ENCODE data around the gene CTBP2. TPM values are rescaled to one million over a fixed set of nuclear protein-coding genes. Genes with fewer than 3 reads are reported as not detected.
A peak's percentile ranks its signal among the peaks of the same experiment; 100 is the strongest.

The CTBP2 gene
- polyA plus RNA-seq, 1 experiment: 72.9 TPM

DNA sequence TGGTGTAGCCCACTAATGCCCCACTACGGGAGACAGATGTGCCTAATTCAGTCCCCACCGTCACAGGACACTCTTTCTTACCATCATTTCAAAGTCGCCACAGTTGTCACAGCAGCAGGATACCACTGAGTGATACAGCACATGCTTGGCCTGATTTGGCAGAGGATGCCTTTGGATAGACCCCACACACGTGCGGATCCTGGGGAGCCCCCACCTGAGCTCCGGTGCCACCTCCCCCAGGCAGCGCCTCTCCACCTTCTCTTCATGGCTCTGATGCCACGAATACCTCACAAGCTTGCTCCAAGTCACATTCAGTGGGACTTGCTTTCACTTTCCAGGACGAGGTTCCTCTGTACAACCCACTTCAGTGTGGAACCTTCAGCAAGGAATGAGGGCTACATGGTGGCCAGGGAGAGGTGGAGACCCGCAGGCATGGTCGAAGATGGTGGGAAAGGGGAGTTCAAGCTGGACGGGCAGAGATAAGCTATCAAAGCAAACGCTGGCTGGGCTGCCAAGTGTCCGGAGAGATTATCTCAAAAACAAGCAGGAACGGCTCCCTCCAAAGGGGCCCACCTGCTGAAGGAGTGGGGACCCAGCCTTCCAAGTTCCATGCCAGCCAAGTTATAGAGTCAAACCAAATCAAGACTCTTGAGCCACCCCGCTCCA is 111.0 kb downstream of the CTBP2 start:
- ChIA-PET CTCF (interaction anchor here (0.6 to 9.2 kb wide), 7 partner anchors 11 to 659 kb away, joined by 3 to 123 read pairs (median 5); no protein-coding TSS in a partner anchor), POLR2A (no interaction called here)
- TF ChIP-seq, protein P1, sequence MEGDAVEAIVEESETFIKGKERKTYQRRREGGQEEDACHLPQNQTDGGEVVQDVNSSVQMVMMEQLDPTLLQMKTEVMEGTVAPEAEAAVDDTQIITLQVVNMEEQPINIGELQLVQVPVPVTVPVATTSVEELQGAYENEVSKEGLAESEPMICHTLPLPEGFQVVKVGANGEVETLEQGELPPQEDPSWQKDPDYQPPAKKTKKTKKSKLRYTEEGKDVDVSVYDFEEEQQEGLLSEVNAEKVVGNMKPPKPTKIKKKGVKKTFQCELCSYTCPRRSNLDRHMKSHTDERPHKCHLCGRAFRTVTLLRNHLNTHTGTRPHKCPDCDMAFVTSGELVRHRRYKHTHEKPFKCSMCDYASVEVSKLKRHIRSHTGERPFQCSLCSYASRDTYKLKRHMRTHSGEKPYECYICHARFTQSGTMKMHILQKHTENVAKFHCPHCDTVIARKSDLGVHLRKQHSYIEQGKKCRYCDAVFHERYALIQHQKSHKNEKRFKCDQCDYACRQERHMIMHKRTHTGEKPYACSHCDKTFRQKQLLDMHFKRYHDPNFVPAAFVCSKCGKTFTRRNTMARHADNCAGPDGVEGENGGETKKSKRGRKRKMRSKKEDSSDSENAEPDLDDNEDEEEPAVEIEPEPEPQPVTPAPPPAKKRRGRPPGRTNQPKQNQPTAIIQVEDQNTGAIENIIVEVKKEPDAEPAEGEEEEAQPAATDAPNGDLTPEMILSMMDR (IDR thresholded peaks at IDR 0.05; ENCODE audit: insufficient read depth, low read depth, low read length): no peak
- Histone ChIP-seq H3K36me3 (ENCODE audit: control insufficient read depth, insufficient read depth, low read length) (peaks cover 1% of the 10 kb centered on the region), H3K27me3 (ENCODE audit: control insufficient read depth, insufficient read depth, low read length) (no peaks in the 10 kb centered on the region), H3K4me3 (ENCODE audit: low read depth, low read length) (no peak overlapping the region)
- no peak for DNase-seq (ENCODE audit: low read depth)

DNA sequence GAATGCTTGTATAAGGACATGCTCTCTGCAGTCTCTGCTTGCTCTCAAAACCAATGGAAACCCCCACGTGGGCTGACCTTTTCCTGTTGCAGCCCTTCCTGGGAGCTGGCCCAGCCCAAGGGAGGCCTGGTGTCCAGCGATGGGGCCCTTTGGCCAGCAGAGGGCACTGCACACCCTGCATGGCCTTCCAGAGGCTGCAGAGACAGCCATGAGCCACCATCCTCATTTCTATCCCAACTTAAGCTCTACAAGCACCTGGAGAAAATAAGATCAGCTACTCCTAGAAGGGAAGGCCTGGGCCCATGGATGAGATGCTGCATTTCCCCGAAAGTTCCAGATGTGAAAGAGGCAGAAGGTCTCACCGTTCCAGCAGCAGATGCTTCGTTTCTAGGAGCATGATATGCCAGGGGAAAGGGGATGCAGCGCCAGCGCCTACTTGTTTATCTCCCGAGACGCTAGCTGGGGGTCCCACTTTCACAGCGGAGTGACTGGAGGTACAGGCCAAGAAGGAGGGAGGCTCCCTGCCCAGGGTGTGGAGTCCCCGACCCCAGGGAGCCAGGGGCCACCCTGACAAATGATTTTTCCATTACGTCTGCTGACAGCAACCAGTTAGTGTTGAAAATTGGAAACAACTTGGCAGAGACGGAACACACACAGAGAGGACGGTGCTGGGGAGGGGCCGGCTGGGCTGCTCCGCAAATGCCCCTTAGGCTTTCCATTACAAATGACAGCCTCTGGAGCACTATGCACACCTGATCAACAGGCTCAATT is 112.1 kb downstream of the CTBP2 start:
- TF ChIP-seq, protein P1 (IDR thresholded peaks at IDR 0.05; ENCODE audit: insufficient read depth, low read depth, low read length): peak; percentile 99
- Histone ChIP-seq H3K27me3 (ENCODE audit: control insufficient read depth, insufficient read depth, low read length) (no peaks in the 10 kb centered on the region), H3K36me3 (ENCODE audit: control insufficient read depth, insufficient read depth, low read length) (peaks cover 1% of the 10 kb centered on the region), H3K4me3 (ENCODE audit: low read depth, low read length) (no peak overlapping the region)
- CTCF ChIA-PET: interaction anchor here (0.5 to 9.2 kb wide), 29 partner anchors 9 to 649 kb away, joined by 3 to 123 read pairs (median 5); no protein-coding TSS in a partner anchor
- DNase-seq (ENCODE audit: low read depth): no peak
- POLR2A ChIA-PET: no interaction called here

DNA sequence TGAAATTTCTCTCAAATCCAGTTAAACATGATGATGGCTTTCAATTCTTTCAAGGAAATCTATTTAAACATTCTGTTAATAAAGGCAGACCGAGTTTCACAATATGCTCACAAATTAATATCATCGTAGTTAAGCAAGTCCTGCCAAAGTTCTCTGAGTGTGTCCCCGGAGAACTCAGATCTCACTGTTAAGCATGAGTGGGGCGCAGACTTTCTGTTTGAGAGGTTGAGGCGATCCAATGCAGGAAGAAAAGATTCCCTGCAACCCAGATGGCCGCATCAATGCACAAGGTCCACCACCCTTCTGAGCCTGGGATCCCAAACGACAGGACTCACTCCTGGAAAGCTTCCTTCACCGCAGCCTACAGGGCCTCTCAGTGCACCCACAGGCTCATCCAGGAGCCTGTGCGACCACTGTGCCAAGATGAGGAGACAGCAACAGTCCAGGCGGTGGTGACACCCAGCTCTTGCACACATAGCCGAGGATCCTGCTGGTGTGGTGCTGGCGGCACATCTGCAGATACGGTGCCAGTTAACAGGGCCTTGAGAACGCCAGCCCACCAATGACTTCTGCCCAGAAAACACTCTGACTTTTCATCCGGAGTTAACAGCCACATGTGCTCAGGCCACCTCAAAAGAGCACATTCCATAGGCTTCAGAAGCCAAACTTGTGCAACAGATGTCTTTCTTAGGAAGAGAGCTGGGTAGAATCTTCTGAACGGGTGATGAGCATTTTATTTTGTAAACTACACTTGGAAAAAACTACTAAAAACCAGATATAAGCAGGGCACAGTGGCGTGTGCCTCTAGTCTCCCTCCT is 116.3 kb downstream of the CTBP2 start:
- ChIA-PET CTCF (interaction anchor here (0.6 to 9.2 kb wide), 4 partner anchors 8 to 130 kb away, joined by 3 to 123 read pairs (median 3); no protein-coding TSS in a partner anchor), POLR2A (interaction anchor here (0.6 kb wide), 1 partner anchor 262 kb away, joined by 7 read pairs; no protein-coding TSS in a partner anchor)
- Histone ChIP-seq H3K36me3 (ENCODE audit: control insufficient read depth, insufficient read depth, low read length) (no peaks in the 10 kb centered on the region), H3K4me3 (ENCODE audit: low read depth, low read length) (no peak overlapping the region), H3K27me3 (ENCODE audit: control insufficient read depth, insufficient read depth, low read length) (no peaks in the 10 kb centered on the region)
- TF ChIP-seq, protein P1 (IDR thresholded peaks at IDR 0.05; ENCODE audit: insufficient read depth, low read depth, low read length): no peak
- DNase-seq (ENCODE audit: low read depth): no peak

DNA sequence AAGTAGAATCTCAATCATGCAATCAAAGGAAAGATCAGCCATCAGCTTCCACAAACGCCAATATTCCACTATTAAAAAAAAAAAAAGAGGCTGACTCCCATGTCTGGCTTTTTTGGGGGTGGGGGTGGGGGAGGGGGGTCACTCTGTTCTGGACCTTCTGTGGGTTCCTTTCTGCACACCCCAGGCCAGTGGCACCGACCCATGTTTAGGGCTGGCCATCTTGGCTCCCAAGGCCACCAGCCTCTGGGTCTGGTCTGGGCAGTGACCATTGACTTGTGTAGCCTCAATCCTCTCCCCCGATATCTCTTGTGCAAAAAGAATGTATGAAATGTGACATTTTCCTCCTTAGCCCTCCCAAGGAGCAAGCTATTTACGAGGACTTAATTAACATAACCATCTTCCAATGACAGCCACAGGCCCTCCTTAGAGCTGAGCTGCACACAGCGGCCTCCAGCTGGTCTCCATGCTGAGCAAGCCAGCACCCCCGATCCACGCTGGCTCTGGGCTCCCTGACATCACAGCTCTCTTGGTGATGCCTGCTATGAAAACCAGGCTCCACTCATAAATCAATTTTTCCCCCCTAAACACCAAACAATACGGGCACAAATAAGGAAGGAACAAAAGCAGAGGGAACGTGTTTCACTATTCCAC is 118.4 kb downstream of the CTBP2 start:
- no peak overlapping the region for H3K4me3 ChIP-seq (ENCODE audit: low read depth, low read length)
- ChIA-PET CTCF (no interaction called here), POLR2A (no interaction called here)
- TF ChIP-seq, protein P1 (IDR thresholded peaks at IDR 0.05; ENCODE audit: insufficient read depth, low read depth, low read length): no peak
- no peaks in the 10 kb centered on the region for H3K27me3 ChIP-seq (ENCODE audit: control insufficient read depth, insufficient read depth, low read length)
- no peaks in the 10 kb centered on the region; the same call in 1 of the 2 replicates for H3K36me3 ChIP-seq (ENCODE audit: control insufficient read depth, insufficient read depth, low read length)
- DNase-seq (ENCODE audit: low read depth): no peak
